Stimulated activated CD4-positive, alpha-beta T cell treated with anti-CD3 and anti-CD28 coated beads, Interleukin-2, amount 100 ng/mL, for 48 hours (primary cell): ENCODE data around the gene JAK1.

Source experiments
- DNase-seq, 2 donors: peaks; one replicate each; pipeline ENCODE4 v3.0.0-alpha.2; 2020

Gene JAK1

GRCh38 chr1:64886877-64887276 is 79.5 kb downstream of the JAK1 start:
- no peak for DNase-seq

- no peak for DNase-seq
Measured at GRCh38 chr1:64885648-64886047, 80.7 kb downstream of the JAK1 start.

- no peak for DNase-seq
Measured at GRCh38 chr1:64884261-64885040, 81.9 kb downstream of the JAK1 start.

- no peak for DNase-seq
Measured at GRCh38 chr1:64882574-64883255, 83.6 kb downstream of the JAK1 start.

- no peak for DNase-seq
Measured at GRCh38 chr1:64881281-64881680, 85.1 kb downstream of the JAK1 start.

- DNase-seq, result no peak
Measured at GRCh38 chr1:64880449-64880848, 85.9 kb downstream of the JAK1 start.

GRCh38 chr1:64878931-64879611 is 87.3 kb downstream of the JAK1 start:
- DNase-seq, result no peak

GRCh38 chr1:64878090-64878489 is 88.3 kb downstream of the JAK1 start:
- no peak for DNase-seq

GRCh38 chr1:64877598-64877997 is 88.8 kb downstream of the JAK1 start:
- no peak for DNase-seq

- DNase-seq, result no peak
Measured at GRCh38 chr1:64877151-64877550, 89.2 kb downstream of the JAK1 start.

GRCh38 chr1:64875606-64876005 is 90.7 kb downstream of the JAK1 start:
- no peak for DNase-seq

GRCh38 chr1:64875101-64875500 is 91.2 kb downstream of the JAK1 start:
- no peak for DNase-seq

GRCh38 chr1:64874666-64875065 is 91.7 kb downstream of the JAK1 start:
- no peak for DNase-seq

- no peak for DNase-seq
Measured at GRCh38 chr1:64873576-64873975, 92.8 kb downstream of the JAK1 start.

GRCh38 chr1:64872067-64872466 is 94.3 kb downstream of the JAK1 start:
- no peak for DNase-seq

- no peak for DNase-seq
Measured at GRCh38 chr1:64871256-64871655, 95.1 kb downstream of the JAK1 start.

GRCh38 chr1:64867266-64867665 is 99.1 kb downstream of the JAK1 start:
- no peak for DNase-seq

GRCh38 chr1:64866689-64867088 is 99.7 kb downstream of the JAK1 start:
- no peak for DNase-seq

- no peak for DNase-seq
Measured at GRCh38 chr1:64865105-64865757, 101.1 kb downstream of the JAK1 start.

- peak; percentile 13 to 23 for DNase-seq
Measured at GRCh38 chr1:64864018-64864940, 102.1 kb downstream of the JAK1 start.

- no peak for DNase-seq
Measured at GRCh38 chr1:64861611-64862010, 104.7 kb downstream of the JAK1 start.

GRCh38 chr1:64857347-64857746 is 109.0 kb downstream of the JAK1 start:
- no peak for DNase-seq
